ENCODE measurements around the gene PREX1.

- TF ChIP-seq POLR2AphosphoS5 (IDR thresholded peaks at IDR 0.05; ENCODE audit: low read depth), result peak; percentile 88
- no peak for TF ChIP-seq REST (IDR thresholded peaks at IDR 0.05; ENCODE audit: insufficient replicate concordance, low read depth)
Observed at GRCh38 chr20:48771542-48771941, 56.3 kb downstream of the PREX1 start.

Measured in HL-60 (cell line).